ENCODE data around the gene EPB41L2. TPM values are rescaled to one million over a fixed set of nuclear protein-coding genes. Genes with fewer than 3 reads are reported as not detected.
"Not testable (repeated sequence)": the region's sequence is repeated elsewhere in the genome, so short reads cannot be mapped to it uniquely, and the experiment has no call there.

The EPB41L2 gene
- total RNA-seq, 1 experiment from 2014 or later = 91.7 TPM

DNA sequence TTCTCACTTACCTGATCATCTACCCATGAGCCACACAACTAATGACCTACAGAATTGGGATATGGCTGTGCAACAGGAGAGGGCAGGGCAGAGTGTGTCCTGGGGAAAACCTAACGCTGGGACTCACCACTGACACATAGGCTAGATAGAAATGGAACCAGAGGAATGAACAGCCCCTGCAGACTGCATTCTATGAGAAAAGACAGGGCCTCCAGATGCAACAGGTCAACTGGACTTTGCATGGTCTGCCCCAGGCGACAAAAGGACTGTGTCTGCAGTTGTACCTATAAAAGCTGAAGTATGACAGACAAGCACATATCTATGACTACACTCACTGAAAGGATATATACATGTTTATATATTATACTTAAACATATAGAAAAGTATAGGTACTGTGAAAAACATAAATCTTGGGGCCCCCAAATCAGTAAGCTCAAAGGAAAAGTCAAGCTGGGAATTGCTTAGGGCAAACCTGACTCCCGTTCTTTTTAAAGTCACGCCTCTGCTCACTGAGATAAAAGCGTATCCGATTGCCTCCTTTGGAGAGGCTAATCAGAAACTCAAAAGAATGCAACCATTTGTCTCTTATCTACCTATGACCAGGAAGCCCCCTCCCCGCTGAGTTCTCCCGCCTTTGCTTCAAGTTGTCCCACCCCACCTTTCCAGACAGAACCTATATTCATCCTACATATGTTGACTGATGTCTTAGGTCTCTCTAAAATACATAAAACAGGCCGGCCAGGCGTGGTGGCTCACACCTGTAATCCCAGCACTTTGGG, 68.5 kb downstream of the EPB41L2 start:
- BruUV-seq (replicated peaks) = no TSS peak
- no peak overlapping the region for H3K4me3 ChIP-seq (ENCODE audit: low read depth, low read length)
- no peaks in the 10 kb centered on the region for H3K36me3 ChIP-seq (ENCODE audit: control insufficient read depth, insufficient read depth, low read length)
- no peaks in the 10 kb centered on the region for H3K9me3 ChIP-seq
- ChIA-PET CTCF (no interaction called here), POLR2A (no interaction called here)
- no peaks in the 10 kb centered on the region for H3K27me3 Mint-ChIP-seq (ENCODE audit: insufficient read depth, unreplicated experiment)
- no peaks in the 10 kb centered on the region for H3K9me3 Mint-ChIP-seq (ENCODE audit: unreplicated experiment)
- TF ChIP-seq, protein P1, sequence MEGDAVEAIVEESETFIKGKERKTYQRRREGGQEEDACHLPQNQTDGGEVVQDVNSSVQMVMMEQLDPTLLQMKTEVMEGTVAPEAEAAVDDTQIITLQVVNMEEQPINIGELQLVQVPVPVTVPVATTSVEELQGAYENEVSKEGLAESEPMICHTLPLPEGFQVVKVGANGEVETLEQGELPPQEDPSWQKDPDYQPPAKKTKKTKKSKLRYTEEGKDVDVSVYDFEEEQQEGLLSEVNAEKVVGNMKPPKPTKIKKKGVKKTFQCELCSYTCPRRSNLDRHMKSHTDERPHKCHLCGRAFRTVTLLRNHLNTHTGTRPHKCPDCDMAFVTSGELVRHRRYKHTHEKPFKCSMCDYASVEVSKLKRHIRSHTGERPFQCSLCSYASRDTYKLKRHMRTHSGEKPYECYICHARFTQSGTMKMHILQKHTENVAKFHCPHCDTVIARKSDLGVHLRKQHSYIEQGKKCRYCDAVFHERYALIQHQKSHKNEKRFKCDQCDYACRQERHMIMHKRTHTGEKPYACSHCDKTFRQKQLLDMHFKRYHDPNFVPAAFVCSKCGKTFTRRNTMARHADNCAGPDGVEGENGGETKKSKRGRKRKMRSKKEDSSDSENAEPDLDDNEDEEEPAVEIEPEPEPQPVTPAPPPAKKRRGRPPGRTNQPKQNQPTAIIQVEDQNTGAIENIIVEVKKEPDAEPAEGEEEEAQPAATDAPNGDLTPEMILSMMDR (IDR thresholded peaks at IDR 0.05; ENCODE audit: insufficient read depth in 1 of 2, low read depth in 1 of 2, low read length in 1 of 2, severe bottlenecking in 1 of 2, unreplicated experiment in 1 of 2) = no peak
- no peak for DNase-seq
- H3K27ac Mint-ChIP-seq (ENCODE audit: unreplicated experiment) = no peak overlapping the region
- H3K36me3 Mint-ChIP-seq (ENCODE audit: insufficient read depth, unreplicated experiment) = no peaks in the 10 kb centered on the region
- peaks cover 17% of the 10 kb centered on the region for H3K4me1 Mint-ChIP-seq (ENCODE audit: low read depth, unreplicated experiment)
- H3K27me3 ChIP-seq (replicated peaks; ENCODE audit: control insufficient read depth, insufficient read depth, low read length) = no peaks in the 10 kb centered on the region
- H3K4me3 Mint-ChIP-seq (ENCODE audit: unreplicated experiment) = no peak overlapping the region
- H3K4me1 ChIP-seq = peaks cover 47% of the 10 kb centered on the region
- intact Hi-C loops (cut with micrococcal nuclease; ENCODE audit: unreplicated experiment) = loop anchor here (2.0 kb wide), 1 partner anchor 68 kb away; the partner anchor contains the start of gene EPB41L2

DNA sequence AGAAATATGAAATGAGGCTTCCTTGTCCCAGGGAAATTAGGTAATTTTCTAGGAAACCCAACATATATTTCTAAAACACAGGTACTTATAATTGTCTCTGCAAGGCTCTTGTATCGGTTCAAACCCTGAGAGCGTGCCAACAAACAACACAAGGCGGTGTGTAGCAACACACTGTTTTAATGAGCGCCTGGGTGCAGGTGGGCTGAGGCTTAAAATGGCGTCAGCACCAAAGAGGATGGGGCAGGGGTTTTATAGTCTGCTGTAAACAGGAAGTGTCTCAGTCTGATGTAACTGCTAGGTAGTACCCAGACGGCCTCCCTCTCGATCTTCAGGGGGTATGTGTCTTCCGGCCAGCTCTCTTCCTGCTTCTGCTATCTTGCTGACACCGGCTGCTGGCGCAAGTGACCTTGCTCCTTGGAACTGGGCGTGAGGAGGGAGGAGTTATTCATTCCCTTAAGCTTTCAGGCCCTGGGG, 69.7 kb downstream of the EPB41L2 start:
- H3K27ac Mint-ChIP-seq (ENCODE audit: unreplicated experiment) = no peak overlapping the region
- BruUV-seq (replicated peaks) = no TSS peak

DNA sequence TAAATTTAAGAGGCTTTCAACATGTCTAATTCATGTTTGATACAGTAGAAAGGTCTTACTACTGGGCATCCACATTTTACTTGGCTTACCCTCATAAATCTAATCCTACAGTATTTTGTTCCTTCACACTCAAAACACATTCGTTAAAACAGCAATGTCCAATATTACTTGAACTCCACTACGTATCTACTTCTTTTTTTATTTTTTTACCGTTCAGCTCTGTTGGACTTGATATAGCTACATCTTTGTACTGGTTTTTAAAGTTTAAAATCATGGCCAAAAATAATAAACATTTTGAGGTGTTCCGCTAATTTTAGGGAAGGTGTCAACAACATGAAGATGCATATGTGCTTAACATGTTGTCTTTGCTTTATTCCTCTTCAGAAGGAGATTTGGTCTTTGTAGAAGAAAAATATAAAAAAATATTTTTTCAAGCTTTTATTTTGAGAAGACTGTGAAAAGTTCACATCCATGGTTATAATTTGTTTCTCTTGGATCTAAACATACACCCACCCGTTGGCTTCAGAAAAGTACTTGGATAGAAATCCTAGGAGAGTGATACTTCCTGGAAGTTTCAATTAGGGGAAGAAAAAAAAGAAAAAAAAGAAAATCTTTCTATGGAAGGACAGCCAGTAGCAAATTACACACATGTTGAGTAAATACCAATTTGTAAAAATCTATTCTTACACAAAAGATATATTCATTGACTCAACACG, 71.5 kb downstream of the EPB41L2 start:
- Histone ChIP-seq H3K4me3 (ENCODE audit: low read depth, low read length) (no peak overlapping the region), H3K9me3 (no peaks in the 10 kb centered on the region; the same call in 1 of the 2 replicates), H3K4me1 (peaks cover 35% of the 10 kb centered on the region), H3K27me3 (replicated peaks; ENCODE audit: control insufficient read depth, insufficient read depth, low read length) (no peaks in the 10 kb centered on the region), H3K36me3 (ENCODE audit: control insufficient read depth, insufficient read depth, low read length) (no peaks in the 10 kb centered on the region)
- DNase-seq = no peak
- POLR2A ChIA-PET = no interaction called here
- no peak overlapping the region for H3K27ac Mint-ChIP-seq (ENCODE audit: unreplicated experiment)
- H3K27me3 Mint-ChIP-seq (ENCODE audit: insufficient read depth, unreplicated experiment) = no peaks in the 10 kb centered on the region
- no peak overlapping the region for H3K4me3 Mint-ChIP-seq (ENCODE audit: unreplicated experiment)
- TF ChIP-seq, protein P1 (IDR thresholded peaks at IDR 0.05; ENCODE audit: insufficient read depth in 1 of 2, low read depth in 1 of 2, low read length in 1 of 2, severe bottlenecking in 1 of 2, unreplicated experiment in 1 of 2) = no peak
- BruUV-seq (replicated peaks) = no TSS peak
- no peaks in the 10 kb centered on the region for H3K9me3 Mint-ChIP-seq (ENCODE audit: unreplicated experiment)
- H3K4me1 Mint-ChIP-seq (ENCODE audit: low read depth, unreplicated experiment) = peaks cover 16% of the 10 kb centered on the region
- intact Hi-C loops (cut with micrococcal nuclease; ENCODE audit: unreplicated experiment) = no loop called here
- CTCF ChIA-PET = no interaction called here
- H3K36me3 Mint-ChIP-seq (ENCODE audit: insufficient read depth, unreplicated experiment) = no peaks in the 10 kb centered on the region

More for the DNA sequence above, 69.7 kb downstream of the EPB41L2 start:
- Histone ChIP-seq H3K4me1 (peaks cover 47% of the 10 kb centered on the region), H3K36me3 (ENCODE audit: control insufficient read depth, insufficient read depth, low read length) (no peaks in the 10 kb centered on the region), H3K4me3 (ENCODE audit: low read depth, low read length) (no peak overlapping the region), H3K27me3 (replicated peaks; ENCODE audit: control insufficient read depth, insufficient read depth, low read length) (no peaks in the 10 kb centered on the region), H3K9me3 (no peaks in the 10 kb centered on the region)
- POLR2A ChIA-PET = no interaction called here
- H3K4me1 Mint-ChIP-seq (ENCODE audit: low read depth, unreplicated experiment) = peaks cover 24% of the 10 kb centered on the region
- no peak for DNase-seq
- H3K9me3 Mint-ChIP-seq (ENCODE audit: unreplicated experiment) = no peaks in the 10 kb centered on the region
- intact Hi-C loops (cut with micrococcal nuclease; ENCODE audit: unreplicated experiment) = no loop called here
- TF ChIP-seq, protein P1 (IDR thresholded peaks at IDR 0.05; ENCODE audit: insufficient read depth in 1 of 2, low read depth in 1 of 2, low read length in 1 of 2, severe bottlenecking in 1 of 2, unreplicated experiment in 1 of 2) = no peak
- H3K36me3 Mint-ChIP-seq (ENCODE audit: insufficient read depth, unreplicated experiment) = no peaks in the 10 kb centered on the region
- H3K4me3 Mint-ChIP-seq (ENCODE audit: unreplicated experiment) = no peak overlapping the region
- CTCF ChIA-PET = no interaction called here
- no peaks in the 10 kb centered on the region for H3K27me3 Mint-ChIP-seq (ENCODE audit: insufficient read depth, unreplicated experiment)

DNA sequence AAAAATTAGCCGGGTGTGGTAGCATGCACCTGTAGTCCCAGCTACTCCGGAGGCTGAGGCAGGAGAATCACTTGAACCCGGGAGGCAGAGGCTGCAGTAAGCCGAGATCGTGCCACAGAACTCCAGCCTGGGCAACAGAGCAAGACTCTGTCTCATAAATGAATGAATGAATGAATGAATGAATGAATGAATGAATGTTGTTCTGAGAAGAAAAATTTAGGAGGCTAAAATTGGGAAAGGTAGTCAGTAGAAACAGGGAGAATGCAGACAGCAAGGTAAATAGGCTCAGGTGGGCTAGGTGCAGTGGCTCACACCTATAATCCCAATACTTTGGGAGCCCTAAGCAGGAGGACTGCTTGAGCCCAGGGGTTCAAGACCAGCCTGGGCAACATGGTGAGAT, 75.5 kb downstream of the EPB41L2 start:
- BruUV-seq (replicated peaks); H3K4me1 Mint-ChIP-seq (ENCODE audit: low read depth, unreplicated experiment); intact Hi-C loops (cut with micrococcal nuclease; ENCODE audit: unreplicated experiment); POLR2A ChIA-PET; H3K4me1 ChIP-seq; H3K36me3 Mint-ChIP-seq (ENCODE audit: insufficient read depth, unreplicated experiment); H3K9me3 ChIP-seq; H3K27ac Mint-ChIP-seq (ENCODE audit: unreplicated experiment); H3K27me3 ChIP-seq (replicated peaks; ENCODE audit: control insufficient read depth, insufficient read depth, low read length); H3K27me3 Mint-ChIP-seq (ENCODE audit: insufficient read depth, unreplicated experiment); DNase-seq; H3K4me3 Mint-ChIP-seq (ENCODE audit: unreplicated experiment); H3K4me3 ChIP-seq (ENCODE audit: low read depth, low read length); H3K36me3 ChIP-seq (ENCODE audit: control insufficient read depth, insufficient read depth, low read length); CTCF ChIA-PET: not testable (repeated sequence)
- peaks cover 24% of the 10 kb centered on the region for H3K9me3 Mint-ChIP-seq (ENCODE audit: unreplicated experiment)

Data from Caco-2 (cell line).